ENCODE measurements around the gene RCE1.

- TF ChIP-seq CTCF (tag by site-specific recombination; IDR thresholded peaks at IDR 0.05) (no peak), ZNF121 (tag by site-specific recombination; IDR thresholded peaks at IDR 0.05) (no peak), ZNF830 (tag by site-specific recombination; IDR thresholded peaks at IDR 0.05; ENCODE audit: low read depth) (no peak), ZNF398 (tag by site-specific recombination; IDR thresholded peaks at IDR 0.05) (no peak), ZBTB11 (tag by site-specific recombination; conservative IDR thresholded peaks at IDR 0.05; ENCODE audit: low read depth) (no peak), ZNF10 (tag by site-specific recombination; IDR thresholded peaks at IDR 0.05) (no peak), ZFHX2 (tag by site-specific recombination; conservative IDR thresholded peaks at IDR 0.05) (no peak), GLI4 (tag by site-specific recombination; IDR thresholded peaks at IDR 0.05) (no peak), HIC1 (tag by site-specific recombination; IDR thresholded peaks at IDR 0.05) (no peak)
Measured at GRCh38 chr11:66862559-66863037, 19.4 kb downstream of the RCE1 start.
